ENCODE data around the gene PTPRN2.

Gene PTPRN2

DNA sequence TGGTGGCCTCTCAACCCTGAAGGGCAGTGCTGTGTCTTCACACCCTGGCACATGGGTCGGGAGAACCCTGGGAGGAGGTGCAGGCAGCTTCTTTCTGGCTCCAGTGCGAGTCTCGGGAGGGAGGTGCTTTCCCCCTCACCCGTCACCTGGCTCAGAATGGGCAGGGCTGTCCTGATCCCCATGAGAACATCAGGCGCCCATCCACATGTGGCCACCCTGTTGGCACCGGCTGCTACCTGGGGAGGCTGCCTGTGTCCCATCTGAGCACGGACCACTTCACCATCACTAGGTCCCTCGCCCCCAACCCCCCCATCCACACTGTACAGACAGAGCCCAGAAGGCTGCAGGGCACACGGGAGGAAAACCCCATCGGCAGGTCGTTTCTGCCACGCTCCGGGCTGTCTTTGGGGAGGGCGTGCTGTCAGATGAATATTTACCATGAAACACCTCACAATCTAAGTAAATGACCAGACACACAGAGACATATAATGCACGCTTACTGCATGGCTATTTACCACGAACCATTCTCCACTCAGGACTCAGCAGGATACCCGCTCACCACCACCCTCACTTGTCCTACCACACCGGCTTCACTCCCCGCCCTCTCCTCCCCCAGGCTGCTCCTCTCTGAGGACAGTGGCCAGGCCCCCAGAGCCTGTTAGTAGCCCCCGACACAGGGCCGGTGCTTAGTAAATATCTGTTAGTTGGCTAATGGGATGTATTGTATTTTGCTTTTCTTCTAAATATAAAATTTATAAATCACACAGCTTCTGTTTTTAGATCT lies 968.6 kb downstream of the PTPRN2 start:
- ChIA-PET POLR2A (no interaction called here), CTCF (no interaction called here)
- TF ChIP-seq, protein P1, sequence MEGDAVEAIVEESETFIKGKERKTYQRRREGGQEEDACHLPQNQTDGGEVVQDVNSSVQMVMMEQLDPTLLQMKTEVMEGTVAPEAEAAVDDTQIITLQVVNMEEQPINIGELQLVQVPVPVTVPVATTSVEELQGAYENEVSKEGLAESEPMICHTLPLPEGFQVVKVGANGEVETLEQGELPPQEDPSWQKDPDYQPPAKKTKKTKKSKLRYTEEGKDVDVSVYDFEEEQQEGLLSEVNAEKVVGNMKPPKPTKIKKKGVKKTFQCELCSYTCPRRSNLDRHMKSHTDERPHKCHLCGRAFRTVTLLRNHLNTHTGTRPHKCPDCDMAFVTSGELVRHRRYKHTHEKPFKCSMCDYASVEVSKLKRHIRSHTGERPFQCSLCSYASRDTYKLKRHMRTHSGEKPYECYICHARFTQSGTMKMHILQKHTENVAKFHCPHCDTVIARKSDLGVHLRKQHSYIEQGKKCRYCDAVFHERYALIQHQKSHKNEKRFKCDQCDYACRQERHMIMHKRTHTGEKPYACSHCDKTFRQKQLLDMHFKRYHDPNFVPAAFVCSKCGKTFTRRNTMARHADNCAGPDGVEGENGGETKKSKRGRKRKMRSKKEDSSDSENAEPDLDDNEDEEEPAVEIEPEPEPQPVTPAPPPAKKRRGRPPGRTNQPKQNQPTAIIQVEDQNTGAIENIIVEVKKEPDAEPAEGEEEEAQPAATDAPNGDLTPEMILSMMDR (IDR thresholded peaks at IDR 0.05; ENCODE audit: insufficient read depth, low read length, missing control alignments) = no peak
- DNase-seq (ENCODE audit: low read depth, low spot score) = no peak
- no peak overlapping the region for H3K4me3 ChIP-seq (ENCODE audit: low read depth, low read length)

DNA sequence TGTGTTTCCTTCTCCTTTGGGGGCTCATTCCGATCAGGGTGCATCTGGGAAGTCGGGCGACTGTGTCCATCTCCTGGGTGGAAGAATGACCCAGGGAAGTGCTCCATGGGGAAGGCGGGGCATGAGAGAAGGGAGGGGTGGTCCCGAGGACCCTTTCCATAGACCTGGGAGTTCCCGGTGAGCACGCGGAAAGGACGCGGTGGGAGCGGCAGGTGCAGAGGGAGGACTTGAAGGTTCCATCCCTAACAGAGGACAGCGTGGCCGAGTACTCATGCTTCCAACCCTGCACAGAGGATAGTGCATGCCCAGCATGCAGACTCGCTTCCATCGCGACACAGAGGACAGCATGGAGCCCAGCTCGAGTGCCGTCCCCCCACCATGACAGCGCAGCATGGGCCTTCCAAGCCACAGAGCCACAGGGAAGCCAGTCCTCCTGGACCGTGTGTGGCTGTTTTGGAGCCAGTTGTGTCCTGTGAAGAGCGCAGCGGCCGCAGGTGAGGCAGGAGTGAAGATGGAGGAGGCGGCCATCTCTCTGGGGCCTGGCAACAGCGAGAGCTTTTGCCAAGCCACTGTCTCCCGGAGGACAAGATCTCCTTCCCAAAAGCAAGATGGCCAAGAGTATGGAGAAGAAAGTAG lies 969.4 kb downstream of the PTPRN2 start:
- DNase-seq (ENCODE audit: low read depth, low spot score) = no peak
- TF ChIP-seq, protein P1 (IDR thresholded peaks at IDR 0.05; ENCODE audit: insufficient read depth, low read length, missing control alignments) = no peak
- ChIA-PET POLR2A (no interaction called here), CTCF (no interaction called here)
- no peak overlapping the region for H3K4me3 ChIP-seq (ENCODE audit: low read depth, low read length)

DNA sequence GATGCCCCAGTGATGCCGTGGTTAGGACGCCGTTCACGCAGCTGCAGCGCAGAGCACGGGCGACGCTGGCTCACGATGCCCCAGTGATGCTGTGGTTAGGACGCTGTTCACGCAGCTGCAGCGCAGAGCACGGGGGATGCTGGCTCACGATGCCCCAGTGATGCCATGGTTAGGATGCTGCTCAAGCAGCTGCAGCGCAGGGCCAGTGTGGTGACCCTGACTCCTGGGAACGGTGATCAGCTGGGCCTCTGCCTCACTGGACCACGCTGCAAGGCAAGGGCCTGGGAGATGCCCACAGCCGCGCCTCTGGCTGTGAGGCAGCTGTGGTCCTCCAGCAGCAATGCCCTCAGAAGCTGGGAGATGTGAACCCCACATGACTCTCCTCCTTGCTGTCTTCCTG lies 970.2 kb downstream of the PTPRN2 start:
- no peak overlapping the region for H3K4me3 ChIP-seq (ENCODE audit: low read depth, low read length)
- POLR2A ChIA-PET = no interaction called here
- DNase-seq (ENCODE audit: low read depth, low spot score) = no peak
- CTCF ChIA-PET = no interaction called here
- TF ChIP-seq, protein P1 (IDR thresholded peaks at IDR 0.05; ENCODE audit: insufficient read depth, low read length, missing control alignments) = no peak

DNA sequence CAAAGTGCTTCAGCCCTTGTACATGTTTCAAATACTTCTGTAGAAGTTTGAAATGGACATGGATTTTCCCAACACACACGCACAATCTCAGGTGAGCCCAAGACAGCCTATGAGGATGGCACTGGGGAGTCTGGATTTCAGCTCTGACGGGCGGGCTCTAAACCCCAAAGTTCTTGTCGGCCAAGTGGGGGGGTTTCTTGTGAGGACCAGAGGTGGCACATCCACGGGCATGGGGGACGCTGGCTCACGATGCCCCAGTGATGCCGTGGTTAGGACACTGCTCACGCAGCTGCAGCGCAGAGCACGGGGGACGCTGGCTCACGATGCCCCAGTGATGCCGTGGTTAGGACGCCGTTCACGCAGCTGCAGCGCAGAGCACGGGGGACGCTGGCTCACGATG lies 970.7 kb downstream of the PTPRN2 start:
- TF ChIP-seq, protein P1 (IDR thresholded peaks at IDR 0.05; ENCODE audit: insufficient read depth, low read length, missing control alignments) = no peak
- ChIA-PET POLR2A (no interaction called here), CTCF (no interaction called here)
- no peak overlapping the region for H3K4me3 ChIP-seq (ENCODE audit: low read depth, low read length)
- DNase-seq (ENCODE audit: low read depth, low spot score) = no peak

DNA sequence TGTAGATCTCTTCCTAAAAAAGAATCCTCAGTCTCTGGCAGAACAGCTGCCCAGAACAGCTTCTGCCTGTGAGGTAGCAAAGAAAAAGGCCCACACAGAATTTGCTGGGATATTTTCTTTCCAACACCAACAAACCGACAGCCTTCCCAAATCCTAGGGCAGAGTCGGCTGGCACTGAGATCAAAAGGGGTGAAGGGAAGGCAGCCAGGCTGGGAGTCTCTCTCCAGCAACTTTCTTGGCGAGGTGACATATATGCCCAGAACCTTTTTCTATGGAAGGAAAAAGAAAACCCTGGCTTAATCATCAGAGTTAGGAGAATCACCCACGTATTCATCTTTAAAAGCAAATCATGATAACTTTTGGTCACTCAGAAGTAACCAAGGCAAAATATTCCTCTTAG lies 971.2 kb downstream of the PTPRN2 start:
- ChIA-PET CTCF (no interaction called here), POLR2A (no interaction called here)
- no peak for DNase-seq (ENCODE audit: low read depth, low spot score)
- no peak overlapping the region for H3K4me3 ChIP-seq (ENCODE audit: low read depth, low read length)
- TF ChIP-seq, protein P1 (IDR thresholded peaks at IDR 0.05; ENCODE audit: insufficient read depth, low read length, missing control alignments) = no peak

DNA sequence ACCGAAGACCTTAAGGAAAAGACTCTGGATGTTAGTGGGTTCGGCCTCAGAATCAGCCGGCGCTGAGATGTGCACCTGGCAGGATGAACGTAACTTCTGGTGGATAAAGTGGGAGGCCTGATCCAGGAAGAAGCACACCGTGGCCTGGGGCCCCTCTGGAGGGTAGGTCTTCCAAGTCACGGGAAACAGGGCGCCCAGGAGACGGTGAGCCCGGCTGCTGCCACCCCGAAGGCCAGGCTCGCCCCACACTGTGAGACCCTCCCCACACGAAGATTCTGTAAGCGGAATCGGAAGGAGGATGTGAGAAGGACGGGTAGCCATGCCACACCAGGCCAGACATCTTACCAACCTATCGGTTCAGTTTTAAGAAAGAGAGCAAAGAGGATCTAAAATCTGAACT lies 971.8 kb downstream of the PTPRN2 start:
- POLR2A ChIA-PET = no interaction called here
- CTCF ChIA-PET = no interaction called here

More for the DNA sequence above, 971.8 kb downstream of the PTPRN2 start:
- TF ChIP-seq, protein P1 (IDR thresholded peaks at IDR 0.05; ENCODE audit: insufficient read depth, low read length, missing control alignments) = no peak
- no peak overlapping the region for H3K4me3 ChIP-seq (ENCODE audit: low read depth, low read length)
- no peak for DNase-seq (ENCODE audit: low read depth, low spot score)

All from AG04449 (cell line).